ENCODE data around the gene FASTK. TPM values are rescaled to one million over a fixed set of nuclear protein-coding genes. Genes with fewer than 3 reads are reported as not detected.

FASTK gene
- total and polyA plus RNA-seq, 2 of the 4 experiments (the other 2 are of a cell fraction) = 53.8 to 115 TPM

DNA sequence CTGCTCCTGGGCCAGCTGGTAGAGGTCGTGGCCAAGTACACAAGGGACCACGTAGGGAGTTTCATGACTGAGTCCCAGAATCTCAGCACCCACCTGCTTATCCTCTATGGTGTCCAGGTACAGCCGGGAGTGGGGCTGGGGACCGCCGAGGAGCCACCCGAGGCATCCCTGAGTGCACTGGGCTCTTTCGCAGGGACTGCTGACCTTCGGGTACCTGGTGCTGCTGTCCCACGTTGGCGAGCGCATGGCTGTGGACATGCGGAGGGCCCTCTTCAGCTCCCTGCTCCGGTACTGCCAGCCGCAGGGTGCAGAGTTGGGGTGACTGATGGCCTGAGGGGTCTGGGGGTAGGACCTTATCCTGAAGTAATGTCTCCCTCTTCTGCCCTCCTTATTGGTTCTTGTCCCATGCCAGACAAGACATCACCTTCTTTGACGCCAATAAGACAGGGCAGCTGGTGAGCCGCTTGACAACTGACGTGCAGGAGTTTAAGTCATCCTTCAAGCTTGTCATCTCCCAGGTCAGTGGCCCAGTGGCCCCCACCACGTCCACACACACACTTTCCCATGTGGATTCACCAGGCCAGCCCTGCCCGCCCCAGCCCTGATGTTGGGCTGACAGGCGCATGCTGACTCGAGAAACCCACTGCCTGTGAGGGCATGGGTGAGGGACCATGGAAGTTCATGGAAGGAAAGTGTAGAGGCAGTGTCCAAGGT is 46.1 kb downstream of the FASTK start:
- no peaks in the 10 kb centered on the region for H3K27me3 ChIP-seq (ENCODE audit: control insufficient read depth, insufficient read depth, low read length)
- POLR2A ChIA-PET (ENCODE audit: unreplicated experiment) = no interaction called here
- DNase-seq (no peak), ATAC-seq (ENCODE audit: low read depth) (no peak)
- peaks cover 13% of the 10 kb centered on the region for H3K4me1 ChIP-seq (ENCODE audit: control insufficient read depth, insufficient read depth, low read length)
- no peak overlapping the region for H3K4me2 ChIP-seq (ENCODE audit: low read depth, low read length)
- no peak overlapping the region for H2BK20ac ChIP-seq (ENCODE audit: low read depth, low read length)
- H3K9ac ChIP-seq (ENCODE audit: low read depth, low read length) = no peak overlapping the region
- dilution Hi-C loops (cut with HindIII; ENCODE audit: low sequenced_read_pairs, unreplicated experiment) (no loop called here), in situ Hi-C loops (cut with MboI; ENCODE audit: low sequenced_read_pairs) (no loop called here), intact Hi-C loops (cut with micrococcal nuclease) (no loop called here)
- H2AK9ac ChIP-seq (replicated peaks; ENCODE audit: low read depth, low read length, poor library complexity) = no peak overlapping the region
- CTCF ChIA-PET = interaction anchor here (0.5 kb wide), 1 partner anchor 22 kb away, joined by 3 read pairs; no protein-coding TSS in a partner anchor
- H3K18ac ChIP-seq (ENCODE audit: low read depth, low read length) = no peak overlapping the region
- no peak overlapping the region for H4K91ac ChIP-seq (ENCODE audit: insufficient read depth, low read depth, low read length)
- H2AFZ ChIP-seq (replicated peaks; ENCODE audit: low read length, poor library complexity) = no peak overlapping the region
- H3K23ac ChIP-seq (ENCODE audit: low read depth, low read length) = no peak overlapping the region
- peaks cover 11% of the 10 kb centered on the region for H3K9me1 ChIP-seq (ENCODE audit: insufficient read depth, low read length)
- no peak overlapping the region for H2BK120ac ChIP-seq (ENCODE audit: low read depth, low read length)
- H3K36me3 ChIP-seq (ENCODE audit: control insufficient read depth, insufficient read depth, low read length) = peaks cover 30% of the 10 kb centered on the region
- no peak overlapping the region for H3K56ac ChIP-seq (ENCODE audit: extremely low read depth, insufficient read depth, low read length)
- H3K14ac ChIP-seq (replicated peaks; ENCODE audit: low read depth, low read length) = no peak overlapping the region
- H2AK5ac ChIP-seq (ENCODE audit: low read depth, low read length) = no peak overlapping the region
- no TSS peak for BruUV-seq (replicated peaks)
- 100% methylated on average over 5 of the region's 21 CpGs; no CpG with 5 or more reads in 1 of the 2 experiments for WGBS, 2 experiments (ENCODE audit: extremely low coverage in 2 of 2, insufficient read length in 1 of 2)
- no peaks in the 10 kb centered on the region for H3K9me3 ChIP-seq (ENCODE audit: control insufficient read depth, insufficient read depth, low read length)
- peaks cover 4 to 22% of the 10 kb centered on the region in 2 experiments; a peak in 3 of 4 replicates for H3K79me1 ChIP-seq (ENCODE audit: low read depth in 1 of 2, low read length in 2 of 2)
- TF ChIP-seq RCOR1 (IDR thresholded peaks at IDR 0.05; ENCODE audit: insufficient replicate concordance, low read length) (no peak), RFX5 (IDR thresholded peaks at IDR 0.05; ENCODE audit: low read depth, low read length) (no peak), USF2 (IDR thresholded peaks at IDR 0.05; ENCODE audit: low read depth, low read length) (no peak), POLR2A (IDR thresholded peaks at IDR 0.05; ENCODE audit: low read depth, low read length) (no peak), MAZ (IDR thresholded peaks at IDR 0.05; ENCODE audit: borderline replicate concordance, low read depth, low read length) (no peak)
- TF ChIP-seq, protein P1, sequence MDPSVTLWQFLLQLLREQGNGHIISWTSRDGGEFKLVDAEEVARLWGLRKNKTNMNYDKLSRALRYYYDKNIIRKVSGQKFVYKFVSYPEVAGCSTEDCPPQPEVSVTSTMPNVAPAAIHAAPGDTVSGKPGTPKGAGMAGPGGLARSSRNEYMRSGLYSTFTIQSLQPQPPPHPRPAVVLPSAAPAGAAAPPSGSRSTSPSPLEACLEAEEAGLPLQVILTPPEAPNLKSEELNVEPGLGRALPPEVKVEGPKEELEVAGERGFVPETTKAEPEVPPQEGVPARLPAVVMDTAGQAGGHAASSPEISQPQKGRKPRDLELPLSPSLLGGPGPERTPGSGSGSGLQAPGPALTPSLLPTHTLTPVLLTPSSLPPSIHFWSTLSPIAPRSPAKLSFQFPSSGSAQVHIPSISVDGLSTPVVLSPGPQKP (IDR thresholded peaks at IDR 0.05; ENCODE audit: borderline replicate concordance, low read depth, low read length) = no peak
- no peak overlapping the region for H4K8ac ChIP-seq (ENCODE audit: low read depth in 2 of 2, low read length in 2 of 2)
- no peak overlapping the region for H4K5ac ChIP-seq (ENCODE audit: low read depth, low read length)
- no peak overlapping the region for H3K4ac ChIP-seq (ENCODE audit: low read depth, low read length)
- peaks cover 4% of the 10 kb centered on the region for H4K20me1 ChIP-seq (ENCODE audit: insufficient read depth, low read length)
- no peak overlapping the region for H2BK15ac ChIP-seq (ENCODE audit: low read depth, low read length)
- no peak overlapping the region for H3K4me3 ChIP-seq (ENCODE audit: insufficient read depth, low read depth, low read length)
- no peak overlapping the region for H2BK5ac ChIP-seq (ENCODE audit: low read depth, low read length, poor library complexity, severe bottlenecking)
- H3K27ac ChIP-seq (ENCODE audit: insufficient read depth, low read length) = no peak overlapping the region
